Endothelial cell of umbilical vein (primary cell): ENCODE measurements around the gene CRIM1. TPM values are rescaled to one million over a fixed set of nuclear protein-coding genes. Genes with fewer than 3 reads are reported as not detected.

ENCODE experiments used
- BruUV-seq: library from RNA; stranded (reverse); fragments of 400-500 nt; replicated peaks from 2 replicates; lab custom pipeline; 2021; lab: Mats Ljungman, UMichigan
- CTCF ChIA-PET: fragments of 300-600, 350-600 bp; sonication (Branson Sonifier 250); formaldehyde crosslinking; loops from one replicate; lab custom pipeline; 2021; ENCODE audit warnings: antibody characterized with exemption, inconsistent platforms; lab: Charles Lee
- POLR2A ChIA-PET: fragments of 300-600, 350-600 bp; sonication (Branson Sonifier 250); formaldehyde crosslinking; loops from one replicate; lab custom pipeline; 2021; ENCODE audit warnings: antibody characterized with exemption, inconsistent platforms; lab: Charles Lee
- DNase-seq: peaks from one replicate; pipeline ENCODE4 v3.0.0-alpha.2; 2011; ENCODE audit warnings: low read depth, low spot score
- FAIRE-seq: peaks from 2 replicates; lab custom pipeline; 2011; peaks lifted over from hg19 to GRCh38; lab: Jason Lieb, UNC
- H2AFZ ChIP-seq: 2 replicates; pipeline ENCODE4 v1.6.0; 2012; ENCODE audit warnings: low read depth, low read length, control low read depth, inconsistent platforms
- H3K27ac ChIP-seq: 2 replicates; pipeline ENCODE4 v1.5.1; 2011; ENCODE audit warnings: low read depth, mild to moderate bottlenecking, control low read depth, low read length, moderate library complexity; ENCODE audit not compliant: insufficient read depth
- H3K27me3 ChIP-seq, 2 experiments: 2 replicates each; pipeline versions ENCODE4 v1.6.0 to v1.6.1; 2011; ENCODE audit warnings: low read length in 2 of 2, mixed read lengths in 1 of 2; ENCODE audit not compliant: control insufficient read depth in 2 of 2, insufficient read depth in 2 of 2
- H3K36me3 ChIP-seq, 2 experiments: 2 replicates in 1 of 2; 3 replicates in 1 of 2; pipeline ENCODE4 v1.5.1; 2011; ENCODE audit warnings: low read length in 2 of 2, mild to moderate bottlenecking in 1 of 2, moderate library complexity in 1 of 2; ENCODE audit not compliant: control insufficient read depth in 2 of 2, insufficient read depth in 2 of 2; ENCODE audit errors: extremely low read depth in 1 of 2
- H3K4me1 ChIP-seq: 3 replicates; pipeline ENCODE4 v1.5.1; 2011; ENCODE audit warnings: mild to moderate bottlenecking, low read length; ENCODE audit not compliant: control insufficient read depth, insufficient read depth; ENCODE audit errors: extremely low read depth
- H3K4me2 ChIP-seq: 2 replicates; pipeline ENCODE4 v1.6.1; 2011; ENCODE audit warnings: low read length, control low read depth, mixed read lengths; ENCODE audit not compliant: insufficient read depth
- H3K4me3 ChIP-seq, 3 experiments: fragments of 200-600 bp in 1 of 3; sonication (generic), shearing (Covaris generic) in 1 of 3; replicated peaks in 1 of 3; 2 replicates each; pipeline ENCODE4 v1.5.1; 2011 to 2016; ENCODE audit warnings: control low read depth in 3 of 3, low read length in 3 of 3, mild to moderate bottlenecking in 2 of 3, inconsistent platforms in 1 of 3, low read depth in 1 of 3, moderate library complexity in 1 of 3; ENCODE audit not compliant: insufficient read depth in 1 of 3
- H3K79me2 ChIP-seq: 2 replicates; pipeline ENCODE4 v1.6.0; 2012; ENCODE audit warnings: low read length, inconsistent platforms; ENCODE audit not compliant: control insufficient read depth, insufficient read depth
- H3K9ac ChIP-seq: replicated peaks from 2 replicates; pipeline ENCODE3; 2011; ENCODE audit warnings: low read length, control low read depth; ENCODE audit not compliant: insufficient read depth; ENCODE audit errors: extremely low read depth
- H3K9me1 ChIP-seq: replicated peaks from 3 replicates; pipeline ENCODE4 v1.6.0; 2011; ENCODE audit warnings: mild to moderate bottlenecking, low read length; ENCODE audit not compliant: control insufficient read depth, insufficient read depth; ENCODE audit errors: extremely low read depth
- H3K9me3 ChIP-seq: replicated peaks from 2 replicates; pipeline ENCODE4 v1.5.1; 2012; ENCODE audit warnings: low read length, inconsistent platforms; ENCODE audit not compliant: control insufficient read depth, insufficient read depth
- H4K20me1 ChIP-seq: replicated peaks from 2 replicates; pipeline ENCODE3; 2011; ENCODE audit warnings: mild to moderate bottlenecking, low read length; ENCODE audit not compliant: control insufficient read depth, insufficient read depth; ENCODE audit errors: extremely low read depth
- CTCF ChIP-seq, 2 donors: IDR thresholded peaks; 1 replicate in 1 of 2; 2 replicates in 1 of 2; pipeline ENCODE4 v1.5.1; 2011; ENCODE audit warnings: low read length in 2 of 2, mild to moderate bottlenecking in 2 of 2, moderate library complexity in 2 of 2, control low read depth in 1 of 2, inconsistent platforms in 1 of 2, low read depth in 1 of 2; ENCODE audit not compliant: insufficient read depth in 1 of 2; ENCODE audit errors: extremely low read depth in 1 of 2
- MAX ChIP-seq: IDR thresholded peaks from 2 replicates; pipeline ENCODE4 v1.6.1; 2011; ENCODE audit not compliant: insufficient read depth, insufficient read length
- POLR2A ChIP-seq: IDR thresholded peaks from 2 replicates; pipeline ENCODE4 v1.6.1; 2012; ENCODE audit warnings: low read depth, mild to moderate bottlenecking, control low read depth, low read length
- POLR2AphosphoS5 ChIP-seq: IDR thresholded peaks from 2 replicates; pipeline ENCODE4 v1.6.1; 2012; ENCODE audit warnings: low read depth, mild to moderate bottlenecking, control low read depth, low read length, moderate library complexity; ENCODE audit not compliant: insufficient read depth
- dilution Hi-C: fragments of 300-500 bp; cut with MboI; formaldehyde crosslinking; loops from one replicate; pipeline ENCODE4 v1.15.0; 2019; ENCODE audit warnings: low sequenced_read_pairs; ENCODE audit not compliant: extremely low pct_ligation_motif_present
- intact Hi-C: fragments of 100-400 bp; cut with micrococcal nuclease; formaldehyde crosslinking; loops from one replicate; pipeline ENCODE4 v1.10.0; 2022
- polyA plus RNA-seq, 4 experiments: library from polyadenylated mRNA; depleted of rRNA in 3 of 4; stranded (reverse) in 3 of 4; unstranded in 1 of 4; fragments of >200 nt; gene quantifications; 2 replicates each; pipeline versions ENCODE4 v1.2.1 to v1.2.3, GENCODE V29; 2011 to 2012; ENCODE audit warnings: missing spikeins in 1 of 4
- total RNA-seq: library from RNA; stranded (reverse); gene quantifications from 2 replicates; pipeline ENCODE4 v1.2.3, GENCODE V29; 2021

Gene CRIM1
- total and polyA plus RNA-seq, 2 donors (not counting 3 experiments of a cell fraction or from before 2014, with no cell fraction given) = 422 to 649 TPM

- Histone ChIP-seq H3K9ac (no peak overlapping the region), H2AFZ (no peak overlapping the region), H3K4me3 (no peak overlapping the region), H3K4me1 (peaks cover 97% of the 10 kb centered on the region), H3K36me3 (peaks cover 4 to 12% of the 10 kb centered on the region in 2 experiments), H3K9me1 (no peaks in the 10 kb centered on the region), H3K27ac (no peak overlapping the region), H3K79me2 (peaks cover 100% of the 10 kb centered on the region), H4K20me1 (peaks cover 4% of the 10 kb centered on the region), H3K4me2 (peak overlapping the region; percentile 9), H3K9me3 (no peaks in the 10 kb centered on the region), H3K27me3 (no peaks in the 10 kb centered on the region)
- TF ChIP-seq POLR2AphosphoS5 (peak; percentile 15), POLR2A (no peak)
- BruUV-seq = no TSS peak
- intact Hi-C loops = no loop called here
- FAIRE-seq = no peak
- CTCF ChIA-PET = interaction anchor here (1.3 to 2.8 kb wide), 5 partner anchors 12 to 30 kb away, joined by 5 to 12 read pairs (median 7); no protein-coding TSS in a partner anchor
- POLR2A ChIA-PET = interaction anchor here (0.8 kb wide), 1 partner anchor 13 kb away, joined by 3 read pairs; no protein-coding TSS in a partner anchor
- DNase-seq = no peak
- dilution Hi-C loops = no loop called here
These were observed 26.9 kb downstream of the CRIM1 start for GRCh38 chr2:36382472-36382871.

GRCh38 chr2:36383726-36384125, 28.1 kb downstream of the CRIM1 start:
- BruUV-seq = no TSS peak
- FAIRE-seq (no peak), DNase-seq (no peak)
- Histone ChIP-seq H4K20me1 (peaks cover 4% of the 10 kb centered on the region), H3K4me3 (no peak overlapping the region), H3K9me1 (no peaks in the 10 kb centered on the region), H3K27me3 (no peaks in the 10 kb centered on the region), H2AFZ (no peak overlapping the region), H3K79me2 (peaks cover 100% of the 10 kb centered on the region), H3K4me2 (no peak overlapping the region), H3K9me3 (no peaks in the 10 kb centered on the region), H3K9ac (no peak overlapping the region), H3K4me1 (peaks cover 97% of the 10 kb centered on the region), H3K27ac (no peak overlapping the region), H3K36me3 (peaks cover 4 to 9% of the 10 kb centered on the region in 2 experiments)
- dilution Hi-C loops = no loop called here
- intact Hi-C loops = no loop called here
- TF ChIP-seq CTCF (IDR thresholded peaks at IDR 0.05; ENCODE audit: extremely low read depth in 1 of 2, insufficient read depth in 1 of 2, low read depth in 1 of 2, low read length in 2 of 2) (no peak), MAX (no peak)
- CTCF ChIA-PET = interaction anchor here (0.8 to 2.8 kb wide), 9 partner anchors 11 to 73 kb away, joined by 3 to 12 read pairs (median 4); no protein-coding TSS in a partner anchor
- POLR2A ChIA-PET = interaction anchor here (1.2 kb wide), 1 partner anchor 10 kb away, joined by 3 read pairs; no protein-coding TSS in a partner anchor
